ENCODE data around the gene AFP. TPM values are rescaled to one million over a fixed set of nuclear protein-coding genes. Genes with fewer than 3 reads are reported as not detected.

AFP gene
- total and polyA plus RNA-seq, 10 of the 15 experiments (the other 5 are each of a cell fraction or from before 2014, with no cell fraction given): 0.72 TPM; not detected in 9

DNA sequence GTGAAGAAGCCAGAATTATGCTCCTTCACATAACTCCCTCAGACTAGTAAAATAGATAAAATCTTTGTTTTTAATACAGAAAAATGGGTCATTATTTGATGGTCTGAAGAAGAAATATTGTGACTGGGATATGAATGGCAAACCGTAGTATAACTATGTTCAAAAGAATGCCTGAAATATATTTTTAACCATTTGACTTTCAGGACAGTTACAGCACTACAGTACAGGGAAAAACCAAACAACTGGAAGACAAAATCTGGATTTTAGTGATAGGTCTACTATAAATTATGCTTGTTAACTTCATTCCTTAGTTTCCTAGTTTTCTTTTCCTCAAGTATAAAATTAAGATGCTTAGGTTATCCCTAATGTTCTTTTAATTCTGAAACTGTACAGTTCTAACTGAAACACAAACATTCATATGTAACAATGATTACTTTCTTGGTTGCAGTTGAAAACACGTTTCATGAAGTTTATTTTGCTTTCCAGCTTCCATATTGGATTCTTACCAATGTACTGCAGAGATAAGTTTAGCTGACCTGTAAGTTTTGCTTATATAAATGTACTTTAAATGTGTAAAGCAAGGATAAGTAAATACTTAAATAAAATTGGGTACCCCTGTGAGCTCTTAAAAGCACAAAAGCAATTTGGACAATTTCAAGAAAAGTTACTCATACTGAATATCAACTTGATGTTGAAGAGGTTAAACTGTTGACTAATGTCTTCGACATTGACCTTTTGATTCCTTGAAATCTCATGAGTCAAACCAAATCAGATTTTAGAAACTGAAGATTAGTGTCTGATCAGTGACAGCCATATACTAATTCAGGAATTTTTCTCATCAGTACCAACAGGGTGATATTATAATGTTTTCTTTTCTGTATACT lies 895 bp downstream of the AFP start:
- WGBS (ENCODE audit: insufficient coverage, insufficient replicate concordance, low lambda C conversion rate, missing lambda C conversion rate): 10% methylated on average over 3 of the region's 3 CpGs
- Histone ChIP-seq H3K4me2 (ENCODE audit: control insufficient read depth, insufficient read depth) (no peak overlapping the region), H3K9me3 (replicated peaks; ENCODE audit: control insufficient read depth, insufficient read depth, low read length) (no peaks in the 10 kb centered on the region), H3K27ac (ENCODE audit: control insufficient read depth, insufficient read depth) (no peak overlapping the region), H3K79me2 (ENCODE audit: control insufficient read depth, insufficient read depth, low read length) (no peaks in the 10 kb centered on the region), H3K4me3 (no peak overlapping the region), H3K4me1 (ENCODE audit: control insufficient read depth, insufficient read depth, low read length) (no peaks in the 10 kb centered on the region), H3K9ac (ENCODE audit: control insufficient read depth, insufficient read depth, low read length) (no peak overlapping the region), H3K36me3 (ENCODE audit: control insufficient read depth in 2 of 2, insufficient read depth in 2 of 2, low read length in 1 of 2) (no peaks in the 10 kb centered on the region), H2AFZ (ENCODE audit: control insufficient read depth, low read depth, low read length) (no peak overlapping the region), H3K27me3 (replicated peaks in 1 of 2; ENCODE audit: control insufficient read depth in 2 of 2, insufficient read depth in 2 of 2, low read length in 1 of 2) (no peaks in the 10 kb centered on the region), H4K20me1 (ENCODE audit: control insufficient read depth, insufficient read depth) (no peaks in the 10 kb centered on the region)
- ChIA-PET SMC1A (ENCODE audit: uncharacterized antibody, unreplicated experiment) (no interaction called here), CTCF (interaction anchor here (1.9 kb wide), 1 partner anchor 137 kb away, joined by 4 read pairs; no protein-coding TSS in a partner anchor), RAD21 (ENCODE audit: unreplicated experiment) (no interaction called here), POLR2A (no interaction called here)
- in situ Hi-C loops (cut with MboI) (no loop called here), intact Hi-C loops (cut with micrococcal nuclease; ENCODE audit: unreplicated experiment) (no loop called here)
- no peak for DNase-seq (ENCODE audit: low read depth, low spot score)
- FAIRE-seq: no peak
- BruUV-seq (replicated peaks): no TSS peak
- TF ChIP-seq EGR1 (IDR thresholded peaks at IDR 0.05; ENCODE audit: borderline replicate concordance in 1 of 2, low read depth in 2 of 2, low read length in 2 of 2) (no peak), CBX3 (IDR thresholded peaks at IDR 0.05; ENCODE audit: borderline replicate concordance, low read depth) (no peak), CREM (IDR thresholded peaks at IDR 0.05; ENCODE audit: low read depth) (no peak), ZSCAN29 (IDR thresholded peaks at IDR 0.05) (no peak), MYC (IDR thresholded peaks at IDR 0.05; ENCODE audit: insufficient read depth, insufficient read length, insufficient replicate concordance, low read length, severe bottlenecking) (no peak), ZNF274 (IDR thresholded peaks at IDR 0.05; ENCODE audit: insufficient read depth, insufficient read length) (no peak), HDGF (IDR thresholded peaks at IDR 0.05) (no peak), NRF1 (conservative IDR thresholded peaks at IDR 0.05; ENCODE audit: low read depth, low read length) (no peak), YY1 (IDR thresholded peaks at IDR 0.05; ENCODE audit: low read depth, low read length) (no peak), RFX5 (IDR thresholded peaks at IDR 0.05; ENCODE audit: low read depth, low read length) (no peak), BACH1 (IDR thresholded peaks at IDR 0.05; ENCODE audit: borderline replicate concordance) (no peak)
- TF ChIP-seq, protein P1, sequence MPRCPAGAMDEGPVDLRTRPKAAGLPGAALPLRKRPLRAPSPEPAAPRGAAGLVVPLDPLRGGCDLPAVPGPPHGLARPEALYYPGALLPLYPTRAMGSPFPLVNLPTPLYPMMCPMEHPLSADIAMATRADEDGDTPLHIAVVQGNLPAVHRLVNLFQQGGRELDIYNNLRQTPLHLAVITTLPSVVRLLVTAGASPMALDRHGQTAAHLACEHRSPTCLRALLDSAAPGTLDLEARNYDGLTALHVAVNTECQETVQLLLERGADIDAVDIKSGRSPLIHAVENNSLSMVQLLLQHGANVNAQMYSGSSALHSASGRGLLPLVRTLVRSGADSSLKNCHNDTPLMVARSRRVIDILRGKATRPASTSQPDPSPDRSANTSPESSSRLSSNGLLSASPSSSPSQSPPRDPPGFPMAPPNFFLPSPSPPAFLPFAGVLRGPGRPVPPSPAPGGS (IDR thresholded peaks at IDR 0.05; ENCODE audit: borderline replicate concordance, insufficient read depth, low read depth, low read length, poor library complexity, severe bottlenecking): no peak
- TF ChIP-seq, protein P2, sequence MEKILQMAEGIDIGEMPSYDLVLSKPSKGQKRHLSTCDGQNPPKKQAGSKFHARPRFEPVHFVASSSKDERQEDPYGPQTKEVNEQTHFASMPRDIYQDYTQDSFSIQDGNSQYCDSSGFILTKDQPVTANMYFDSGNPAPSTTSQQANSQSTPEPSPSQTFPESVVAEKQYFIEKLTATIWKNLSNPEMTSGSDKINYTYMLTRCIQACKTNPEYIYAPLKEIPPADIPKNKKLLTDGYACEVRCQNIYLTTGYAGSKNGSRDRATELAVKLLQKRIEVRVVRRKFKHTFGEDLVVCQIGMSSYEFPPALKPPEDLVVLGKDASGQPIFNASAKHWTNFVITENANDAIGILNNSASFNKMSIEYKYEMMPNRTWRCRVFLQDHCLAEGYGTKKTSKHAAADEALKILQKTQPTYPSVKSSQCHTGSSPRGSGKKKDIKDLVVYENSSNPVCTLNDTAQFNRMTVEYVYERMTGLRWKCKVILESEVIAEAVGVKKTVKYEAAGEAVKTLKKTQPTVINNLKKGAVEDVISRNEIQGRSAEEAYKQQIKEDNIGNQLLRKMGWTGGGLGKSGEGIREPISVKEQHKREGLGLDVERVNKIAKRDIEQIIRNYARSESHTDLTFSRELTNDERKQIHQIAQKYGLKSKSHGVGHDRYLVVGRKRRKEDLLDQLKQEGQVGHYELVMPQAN (conservative IDR thresholded peaks at IDR 0.05): no peak
- ATAC-seq: no peak
